A549 treated with DMSO at 1 μM for 4 hours (cell line): Measurements from ENCODE around the gene YJU2. TPM values are rescaled to one million over a fixed set of nuclear protein-coding genes. Genes with fewer than 3 reads are reported as not detected.

Experiments used
- total RNA-seq: library from RNA; stranded (reverse); fragments of 200-300 nt; extraction: Qiagen RNA extraction; gene quantifications from 5 replicates; pipeline ENCODE4 v1.2.3, GENCODE V29; 2022; ENCODE audit warnings: low read depth

YJU2 gene
- total RNA-seq = 18.2 to 22.4 TPM (median 19.1 TPM) in 5 replicates

GRCh38 chr19:4246767-4247593, at the start of gene YJU2:
Gene YJU2 (plus strand): TSS chr19:4247080. CDS start chr19:4247147, 67 bp downstream.

GRCh38 chr19:4229179-4229931, 17.5 kb upstream of the YJU2 start, which contains the start of gene EBI3:
Gene EBI3 (plus strand): TSS chr19:4229523. CDS start chr19:4229551, 28 bp downstream.

GRCh38 chr19:4278419-4279266, 31.8 kb downstream of the YJU2 start, which contains the start of gene SHD:
Gene SHD (plus strand): TSS chr19:4279266. CDS start chr19:4280064, 798 bp downstream.

GRCh38 chr19:4302243-4302640, 55.4 kb downstream of the YJU2 start, which contains the start of gene TMIGD2:
Gene TMIGD2 (minus strand): TSS chr19:4302389. CDS start chr19:4302385, 4 bp downstream.

DNA sequence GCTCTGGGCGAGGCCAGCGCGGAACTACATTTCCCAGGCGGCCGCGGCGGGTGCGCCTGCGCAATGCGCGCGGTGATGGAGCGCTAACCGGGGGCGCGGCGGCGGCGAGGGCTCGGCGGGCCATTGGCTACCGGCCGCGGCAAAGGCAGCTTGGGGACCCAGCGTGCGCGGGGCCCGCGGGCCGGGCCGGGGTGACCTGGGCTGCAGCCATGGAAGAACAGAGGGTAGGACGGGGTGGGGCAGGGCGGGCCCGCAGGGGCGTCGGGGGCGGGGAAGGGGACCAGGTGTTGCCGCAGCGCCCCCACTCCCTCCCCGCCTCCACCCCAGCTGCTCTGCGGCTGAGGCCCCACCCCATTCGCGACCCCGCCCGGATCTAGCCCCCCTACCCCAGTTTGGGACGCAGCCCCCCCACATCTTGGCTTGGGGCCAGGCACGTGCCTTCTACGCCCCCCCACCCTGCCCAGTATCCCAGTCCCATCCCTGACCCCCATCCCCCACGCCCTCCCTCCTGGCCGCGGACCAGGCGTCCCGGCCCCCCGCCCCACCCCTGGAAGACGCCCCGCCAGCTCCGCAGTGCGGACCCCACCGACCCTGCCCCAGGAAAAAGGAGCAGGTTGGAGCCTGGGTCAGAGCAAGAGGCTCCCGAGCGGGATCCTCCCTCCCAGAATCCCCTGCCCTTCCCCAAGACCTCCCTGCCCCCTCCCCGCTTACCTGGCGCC, 57.8 kb downstream of the YJU2 start, which contains the start of gene FSD1:
FSD1 (plus strand) TSS at position 61 of the 719 bp plus-strand sequence; CDS start at position 210, 149 bp downstream.

Other genes with a start within 250 kb of the YJU2 start
- gene PIAS4, start 239.3 kb upstream of the YJU2 start, total RNA-seq = 12.5 to 18.9 TPM (median 17.4 TPM) in 5 replicates
- 13.0 to 19.5 TPM (median 18.2 TPM) in 5 replicates for gene ZBTB7A, start 180.2 kb upstream of the YJU2 start, total RNA-seq
- gene MAP2K2, start 123.0 kb upstream of the YJU2 start, total RNA-seq = 104 to 145 TPM (median 123 TPM) in 5 replicates
- 0.05 to 0.07 TPM (median 0.06 TPM) in 3 of 5 replicates, not detected in the others for gene CREB3L3, start 93.4 kb upstream of the YJU2 start, total RNA-seq
- gene SIRT6, start 64.5 kb upstream of the YJU2 start, total RNA-seq = 23.7 to 36.2 TPM (median 28.3 TPM) in 5 replicates
- 0.10 to 0.26 TPM (median 0.23 TPM) in 5 replicates for gene ANKRD24, start 64.4 kb upstream of the YJU2 start, total RNA-seq
- 2.6 to 4.2 TPM (median 2.9 TPM) in 5 replicates for gene EBI3, start 17.6 kb upstream of the YJU2 start, total RNA-seq
- 0.04 to 0.05 TPM in 2 of 5 replicates, not detected in the others for gene SHD, start 32.2 kb downstream of the YJU2 start, total RNA-seq
- gene TMIGD2, start 55.3 kb downstream of the YJU2 start, total RNA-seq = not detected in 5 replicates
- 7.5 to 8.4 TPM (median 7.8 TPM) in 5 replicates for gene FSD1, start 57.5 kb downstream of the YJU2 start, total RNA-seq
- not detected in 5 replicates for gene STAP2, start 91.7 kb downstream of the YJU2 start, total RNA-seq
- 7.4 to 12.2 TPM (median 11.0 TPM) in 5 replicates for gene MPND, start 96.5 kb downstream of the YJU2 start, total RNA-seq
- gene SH3GL1, start 153.5 kb downstream of the YJU2 start, total RNA-seq = 53.6 to 63.3 TPM (median 57.1 TPM) in 5 replicates
- 21.8 to 26.4 TPM (median 23.6 TPM) in 5 replicates for gene CHAF1A, start 155.6 kb downstream of the YJU2 start, total RNA-seq
- 42.3 to 61.2 TPM (median 57.7 TPM) in 5 replicates for gene UBXN6, start 210.7 kb downstream of the YJU2 start, total RNA-seq
- 20.0 to 32.7 TPM (median 27.2 TPM) in 5 replicates for gene HDGFL2, start 225.2 kb downstream of the YJU2 start, total RNA-seq